ENCODE measurements around the gene OR2S2. TPM values are rescaled to one million over a fixed set of nuclear protein-coding genes. Genes with fewer than 3 reads are reported as not detected.

The OR2S2 gene
- total and polyA plus RNA-seq, 2 experiments from 2014 or later = 0.11 to 0.30 TPM

DNA sequence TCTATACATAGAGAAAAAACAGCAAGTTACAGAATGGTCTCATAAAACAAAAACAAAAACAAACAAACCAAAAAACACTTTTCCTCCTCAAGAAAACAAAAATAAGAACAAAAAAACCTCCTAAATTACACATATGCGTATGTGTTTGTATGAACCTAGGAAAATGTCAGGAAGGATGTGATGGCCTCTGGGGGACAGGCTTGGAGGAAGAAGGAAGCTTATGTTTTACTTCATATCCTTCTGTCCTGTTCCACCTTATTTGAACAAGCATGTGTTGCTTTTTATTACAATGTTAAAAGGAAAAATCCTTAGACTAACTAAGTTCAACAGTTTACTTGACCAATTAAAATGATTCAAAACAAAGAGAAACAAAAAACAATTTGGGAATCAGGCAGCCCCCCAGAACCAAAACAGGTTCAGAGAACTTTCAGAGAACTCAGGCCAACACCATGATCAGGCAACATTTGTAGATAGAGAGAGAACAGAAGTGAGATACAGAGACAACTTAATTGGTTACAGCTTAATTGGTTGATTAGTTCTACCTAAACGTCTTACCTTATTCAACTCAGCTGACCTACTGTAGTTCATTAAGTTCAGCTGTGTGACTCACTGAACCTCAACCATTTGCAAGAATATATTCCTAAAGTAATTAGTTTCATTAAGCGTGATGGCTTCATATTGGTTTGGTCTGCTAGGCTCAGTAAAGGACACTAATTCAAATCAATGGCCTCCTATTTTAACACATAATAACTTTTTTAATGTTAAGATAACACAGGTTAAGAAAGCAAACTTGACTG lies 38.5 kb downstream of the OR2S2 start:
- H4K20me1 ChIP-seq (ENCODE audit: insufficient read depth) = no peaks in the 10 kb centered on the region
- H3K9ac ChIP-seq = no peak overlapping the region
- H3K9me2 ChIP-seq (ENCODE audit: insufficient read depth) = no peaks in the 10 kb centered on the region
- H3K27ac ChIP-seq = peak overlapping the region; percentile 18
- no peaks in the 10 kb centered on the region for H3K27me3 ChIP-seq (replicated peaks; ENCODE audit: insufficient read depth)
- H3K4me1 ChIP-seq (ENCODE audit: insufficient read depth) = peaks cover 19% of the 10 kb centered on the region
- no peaks in the 10 kb centered on the region for H3K36me3 ChIP-seq (ENCODE audit: low read depth)
- in situ Hi-C loops (cut with MboI) = no loop called here
- TF ChIP-seq EZH2phosphoT487 (IDR thresholded peaks at IDR 0.05; ENCODE audit: insufficient read depth, low read depth) = no peak
- no peak for TF ChIP-seq EZH2 (IDR thresholded peaks at IDR 0.05; ENCODE audit: insufficient read depth, poor library complexity, severe bottlenecking)
- H3K79me2 ChIP-seq (ENCODE audit: insufficient read depth) = no peaks in the 10 kb centered on the region
- H3K9me3 ChIP-seq (ENCODE audit: low read depth) = no peaks in the 10 kb centered on the region
- 82 to 83% methylated on average over 3 of the region's 3 CpGs for WGBS, 2 experiments (ENCODE audit: low coverage in 1 of 2, low lambda C conversion rate in 2 of 2, missing lambda C conversion rate in 2 of 2)
- H2AFZ ChIP-seq = peak overlapping the region; percentile 57
- no peak overlapping the region for H3K4me2 ChIP-seq (ENCODE audit: unreplicated experiment)
- H3F3A ChIP-seq (ENCODE audit: insufficient read depth) = peaks cover 25% of the 10 kb centered on the region
- no peak for DNase-seq
- H3K4me3 ChIP-seq = no peak overlapping the region

DNA sequence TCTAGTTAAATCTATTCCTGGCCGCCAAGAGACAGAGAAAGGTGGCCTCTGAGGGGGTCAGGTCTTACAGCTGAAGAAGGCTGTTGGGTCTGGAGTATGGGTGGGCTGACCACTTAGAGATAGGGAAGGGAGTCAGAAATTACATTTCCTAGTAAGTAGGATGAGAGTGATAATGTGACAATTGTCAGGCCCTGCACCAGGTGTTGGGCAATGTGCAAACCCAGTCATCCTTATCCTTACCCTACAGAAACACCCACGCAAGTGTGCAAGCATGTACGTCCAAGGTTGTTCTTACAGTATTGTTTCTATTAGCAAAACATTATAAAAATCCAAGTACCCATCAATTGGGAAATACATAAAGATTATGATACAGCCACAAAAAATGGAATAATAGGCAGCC lies 39.2 kb downstream of the OR2S2 start:
- in situ Hi-C loops (cut with MboI) = no loop called here
- WGBS, 2 experiments (ENCODE audit: low coverage in 1 of 2, low lambda C conversion rate in 2 of 2, missing lambda C conversion rate in 2 of 2) = 82 to 86% methylated on average over 3 of the region's 3 CpGs

GRCh38 chr9:35917261-35917660 lies 40.7 kb downstream of the OR2S2 start:
- peaks cover 3% of the 10 kb centered on the region; the same call in 1 of the 2 replicates for H3K4me1 ChIP-seq (ENCODE audit: insufficient read depth)
- H3K4me3 ChIP-seq = no peak overlapping the region
- H3K9ac ChIP-seq = no peak overlapping the region
- 87 to 95% methylated on average over 4 of the region's 4 CpGs for WGBS, 2 experiments (ENCODE audit: low coverage in 1 of 2, low lambda C conversion rate in 2 of 2, missing lambda C conversion rate in 2 of 2)
- no peaks in the 10 kb centered on the region for H3K79me2 ChIP-seq (ENCODE audit: insufficient read depth)
- H2AFZ ChIP-seq = no peak overlapping the region
- in situ Hi-C loops (cut with MboI) = no loop called here
- no peaks in the 10 kb centered on the region for H3K9me2 ChIP-seq (ENCODE audit: insufficient read depth)
- no peaks in the 10 kb centered on the region for H3K36me3 ChIP-seq (ENCODE audit: low read depth)
- peaks cover 13% of the 10 kb centered on the region for H3F3A ChIP-seq (ENCODE audit: insufficient read depth)
- DNase-seq = no peak
- no peaks in the 10 kb centered on the region for H3K27me3 ChIP-seq (replicated peaks; ENCODE audit: insufficient read depth)
- no peaks in the 10 kb centered on the region for H3K9me3 ChIP-seq (ENCODE audit: low read depth)
- no peak overlapping the region for H3K27ac ChIP-seq
- no peaks in the 10 kb centered on the region for H4K20me1 ChIP-seq (ENCODE audit: insufficient read depth)
- no peak overlapping the region for H3K4me2 ChIP-seq (ENCODE audit: unreplicated experiment)
- TF ChIP-seq EZH2phosphoT487 (IDR thresholded peaks at IDR 0.05; ENCODE audit: insufficient read depth, low read depth) = no peak
- no peak for TF ChIP-seq EZH2 (IDR thresholded peaks at IDR 0.05; ENCODE audit: insufficient read depth, poor library complexity, severe bottlenecking)

More for the DNA sequence above, 39.2 kb downstream of the OR2S2 start:
- no peak overlapping the region for H3K4me3 ChIP-seq
- TF ChIP-seq EZH2 (IDR thresholded peaks at IDR 0.05; ENCODE audit: insufficient read depth, poor library complexity, severe bottlenecking) (no peak), EZH2phosphoT487 (IDR thresholded peaks at IDR 0.05; ENCODE audit: insufficient read depth, low read depth) (no peak)
- no peaks in the 10 kb centered on the region for H3K79me2 ChIP-seq (ENCODE audit: insufficient read depth)
- H2AFZ ChIP-seq = no peak overlapping the region
- no peak overlapping the region for H3K9ac ChIP-seq
- peaks cover 15% of the 10 kb centered on the region for H3K4me1 ChIP-seq (ENCODE audit: insufficient read depth)
- H3F3A ChIP-seq (ENCODE audit: insufficient read depth) = peaks cover 26% of the 10 kb centered on the region
- no peaks in the 10 kb centered on the region for H3K27me3 ChIP-seq (replicated peaks; ENCODE audit: insufficient read depth)
- no peaks in the 10 kb centered on the region for H4K20me1 ChIP-seq (ENCODE audit: insufficient read depth)
- no peak overlapping the region for H3K27ac ChIP-seq
- DNase-seq = no peak
- no peaks in the 10 kb centered on the region for H3K36me3 ChIP-seq (ENCODE audit: low read depth)
- H3K9me2 ChIP-seq (ENCODE audit: insufficient read depth) = no peaks in the 10 kb centered on the region
- H3K9me3 ChIP-seq (ENCODE audit: low read depth) = no peaks in the 10 kb centered on the region
- no peak overlapping the region for H3K4me2 ChIP-seq (ENCODE audit: unreplicated experiment)

DNA sequence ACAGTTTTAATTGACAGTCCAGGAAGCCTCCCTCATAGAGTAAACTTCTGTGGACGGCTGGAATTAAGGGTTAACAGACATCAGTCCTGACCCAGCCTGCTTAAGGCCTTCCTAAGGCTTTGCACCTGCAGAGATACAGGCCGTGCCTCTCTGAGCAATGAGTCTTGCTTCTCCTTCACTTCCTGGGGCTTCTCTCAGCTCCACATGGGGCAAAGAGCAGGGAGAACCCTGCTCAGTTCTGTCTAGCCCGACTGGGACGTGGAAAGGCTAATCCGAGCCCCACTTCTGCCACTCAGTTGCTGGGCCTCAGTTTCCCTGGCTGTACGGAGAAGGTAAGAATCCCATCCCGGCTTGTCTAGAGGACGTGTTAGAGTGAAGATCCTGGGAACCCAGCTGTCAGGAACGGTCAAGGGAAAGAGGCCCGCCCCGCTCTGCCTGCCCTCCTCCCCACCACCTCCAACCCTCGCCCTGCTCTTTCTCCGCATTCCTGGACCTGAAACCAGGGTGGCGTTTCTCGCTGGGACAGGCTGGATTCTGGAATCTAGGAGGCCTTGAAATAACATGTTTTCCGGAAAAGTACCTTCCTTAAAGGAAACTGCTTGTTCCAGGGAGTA lies 42.2 kb downstream of the OR2S2 start:
- H3K9ac ChIP-seq = no peak overlapping the region
- no peaks in the 10 kb centered on the region for H3K79me2 ChIP-seq (ENCODE audit: insufficient read depth)
- TF ChIP-seq EZH2phosphoT487 (IDR thresholded peaks at IDR 0.05; ENCODE audit: insufficient read depth, low read depth) = no peak
- TF ChIP-seq EZH2 (IDR thresholded peaks at IDR 0.05; ENCODE audit: insufficient read depth, poor library complexity, severe bottlenecking) = no peak
- no peaks in the 10 kb centered on the region for H4K20me1 ChIP-seq (ENCODE audit: insufficient read depth)
- in situ Hi-C loops (cut with MboI) = no loop called here
- no peak for DNase-seq
- H3K4me2 ChIP-seq (ENCODE audit: unreplicated experiment) = no peak overlapping the region
- no peak overlapping the region for H2AFZ ChIP-seq
- H3K27me3 ChIP-seq (replicated peaks; ENCODE audit: insufficient read depth) = no peaks in the 10 kb centered on the region
- H3K9me2 ChIP-seq (ENCODE audit: insufficient read depth) = no peaks in the 10 kb centered on the region
- no peak overlapping the region for H3K4me3 ChIP-seq
- H3K4me1 ChIP-seq (ENCODE audit: insufficient read depth) = peaks cover 6% of the 10 kb centered on the region; the same call in 1 of the 2 replicates
- no peaks in the 10 kb centered on the region for H3K9me3 ChIP-seq (ENCODE audit: low read depth)
- no peaks in the 10 kb centered on the region for H3K36me3 ChIP-seq (ENCODE audit: low read depth)
- peaks cover 13% of the 10 kb centered on the region for H3F3A ChIP-seq (ENCODE audit: insufficient read depth)
- no peak overlapping the region for H3K27ac ChIP-seq
- 85 to 86% methylated on average over 16 of the region's 16 CpGs for WGBS, 2 experiments (ENCODE audit: low coverage in 1 of 2, low lambda C conversion rate in 2 of 2, missing lambda C conversion rate in 2 of 2)

Measured in GM23248 (cell line).